H9 (cell line): ENCODE measurements around the gene DEFB131B. TPM values are rescaled to one million over a fixed set of nuclear protein-coding genes. Genes with fewer than 3 reads are reported as not detected.

ENCODE experiments used
- DNase-seq: peaks from one replicate; pipeline ENCODE4 v3.0.0-alpha.2; 2017
- H2AFZ ChIP-seq: one replicate; pipeline ENCODE4 v1.6.1; 2013; ENCODE audit warnings: mild to moderate bottlenecking, low read length, control low read depth, moderate library complexity
- H2AK5ac ChIP-seq: 2 replicates; pipeline ENCODE4 v1.6.1; 2013; ENCODE audit warnings: low read length, control low read depth, mixed read lengths; ENCODE audit not compliant: insufficient read length
- H2BK120ac ChIP-seq: one replicate; pipeline ENCODE4 v1.6.1; 2013; ENCODE audit warnings: low read depth, mild to moderate bottlenecking, low read length, control low read depth, inconsistent platforms; ENCODE audit not compliant: poor library complexity, severe bottlenecking
- H2BK12ac ChIP-seq: 2 replicates; pipeline ENCODE4 v1.6.1; 2013; ENCODE audit warnings: low read length, control low read depth, mixed read lengths, low read depth; ENCODE audit not compliant: insufficient read length
- H2BK15ac ChIP-seq: 2 replicates; pipeline ENCODE4 v1.6.1; 2013; ENCODE audit warnings: low read depth, low read length, control low read depth
- H2BK20ac ChIP-seq: one replicate; pipeline ENCODE4 v1.6.1; 2013; ENCODE audit warnings: low read depth, mild to moderate bottlenecking, low read length, control low read depth, inconsistent platforms; ENCODE audit not compliant: poor library complexity, severe bottlenecking
- H2BK5ac ChIP-seq: 2 replicates; pipeline ENCODE4 v1.6.1; 2013; ENCODE audit warnings: low read length, control low read depth, mixed read lengths; ENCODE audit not compliant: insufficient read length
- H3K14ac ChIP-seq: 2 replicates; pipeline ENCODE4 v1.6.1; 2013; ENCODE audit warnings: low read length, control low read depth; ENCODE audit not compliant: insufficient read depth
- H3K18ac ChIP-seq: 2 replicates; pipeline ENCODE4 v1.6.1; 2013; ENCODE audit warnings: low read depth, mild to moderate bottlenecking, mixed read lengths, low read length, control low read depth; ENCODE audit not compliant: insufficient read length
- H3K23ac ChIP-seq: 2 replicates; pipeline ENCODE4 v1.6.1; 2013; ENCODE audit warnings: low read length, control low read depth, mixed read lengths, low read depth; ENCODE audit not compliant: insufficient read length
- H3K23me2 ChIP-seq: 2 replicates; pipeline ENCODE4 v1.6.1; 2013; ENCODE audit warnings: low read depth, mild to moderate bottlenecking, mixed read lengths, low read length, control low read depth; ENCODE audit not compliant: insufficient read length, poor library complexity, severe bottlenecking
- H3K27ac ChIP-seq: 2 replicates; pipeline ENCODE4 v1.5.1; 2013; ENCODE audit warnings: low read length, control low read depth, mixed read lengths, low read depth; ENCODE audit not compliant: insufficient read length
- H3K27me3 ChIP-seq: 2 replicates; pipeline ENCODE4 v1.6.1; 2013; ENCODE audit warnings: low read length, control low read depth, inconsistent platforms; ENCODE audit not compliant: insufficient read depth
- H3K4ac ChIP-seq: 2 replicates; pipeline ENCODE4 v1.6.1; 2013; ENCODE audit warnings: low read depth, mild to moderate bottlenecking, control low read depth, inconsistent platforms, low read length, moderate library complexity
- H3K4me1 ChIP-seq: 2 replicates; pipeline ENCODE4 v1.6.1; 2013; ENCODE audit warnings: low read length, control low read depth, inconsistent platforms; ENCODE audit not compliant: insufficient read depth
- H3K4me2 ChIP-seq: 2 replicates; pipeline ENCODE4 v1.6.1; 2013; ENCODE audit warnings: low read length, control low read depth, mixed read lengths; ENCODE audit not compliant: insufficient read length, insufficient read depth
- H3K56ac ChIP-seq: 2 replicates; pipeline ENCODE4 v1.6.1; 2013; ENCODE audit warnings: low read depth, mild to moderate bottlenecking, mixed read lengths, low read length, control low read depth; ENCODE audit not compliant: insufficient read length
- H3K79me1 ChIP-seq: 2 replicates; pipeline ENCODE4 v1.6.1; 2013; ENCODE audit warnings: low read depth, mild to moderate bottlenecking, moderate library complexity, low read length, control low read depth, inconsistent platforms; ENCODE audit not compliant: insufficient read depth, poor library complexity, severe bottlenecking
- H3K79me2 ChIP-seq: 2 replicates; pipeline ENCODE4 v1.6.1; 2013; ENCODE audit warnings: low read length, control low read depth, inconsistent platforms; ENCODE audit not compliant: insufficient read depth
- H3K9ac ChIP-seq: 2 replicates; pipeline ENCODE4 v1.6.1; 2013; ENCODE audit warnings: low read length, control low read depth, mixed read lengths; ENCODE audit not compliant: insufficient read length; ENCODE audit errors: extremely low read depth
- H3K9me3 ChIP-seq: one replicate; pipeline ENCODE4 v1.6.1; 2013; ENCODE audit warnings: low read depth, low read length, inconsistent platforms; ENCODE audit not compliant: control insufficient read depth
- H3T11ph ChIP-seq: one replicate; pipeline ENCODE4 v1.6.1; 2013; ENCODE audit warnings: mild to moderate bottlenecking, low read length, control low read depth, inconsistent platforms
- H4K20me1 ChIP-seq: one replicate; pipeline ENCODE4 v1.6.1; 2013; ENCODE audit not compliant: control insufficient read depth, insufficient read length, insufficient read depth
- H4K5ac ChIP-seq: 2 replicates; pipeline ENCODE4 v1.6.1; 2013; ENCODE audit warnings: low read depth, mild to moderate bottlenecking, mixed read lengths, low read length, control low read depth; ENCODE audit not compliant: insufficient read length
- H4K8ac ChIP-seq: replicated peaks from 2 replicates; pipeline ENCODE4 v1.6.1; 2013; ENCODE audit warnings: low read length, control low read depth, mixed read lengths, low read depth; ENCODE audit not compliant: insufficient read length
- H4K91ac ChIP-seq: 2 replicates; pipeline ENCODE4 v1.6.1; 2013; ENCODE audit warnings: low read depth, mild to moderate bottlenecking, moderate library complexity, mixed read lengths, low read length, control low read depth; ENCODE audit not compliant: insufficient read length
- H3K27ac Mint-ChIP-seq, 3 experiments: 2 replicates in 2 of 3; 3 replicates in 1 of 3; pipeline ENCODE4 v1.8.0; 2020 to 2021; ENCODE audit warnings: mixed read lengths in 3 of 3, mild to moderate bottlenecking in 1 of 3, moderate library complexity in 1 of 3
- H3K27me3 Mint-ChIP-seq: 2 replicates; pipeline ENCODE4 v1.8.0; 2021; ENCODE audit warnings: low read depth, mild to moderate bottlenecking, moderate library complexity, mixed read lengths
- H3K36me3 Mint-ChIP-seq, 3 experiments: 2 replicates in 2 of 3; 3 replicates in 1 of 3; pipeline ENCODE4 v1.8.0; 2020 to 2021; ENCODE audit warnings: low read depth in 3 of 3, mixed read lengths in 3 of 3; ENCODE audit not compliant: insufficient read depth in 1 of 3
- H3K4me1 Mint-ChIP-seq, 2 experiments: 2 replicates each; pipeline ENCODE4 v1.8.0; 2020; ENCODE audit warnings: mixed read lengths in 2 of 2
- H3K4me3 Mint-ChIP-seq, 2 experiments: 2 replicates in 1 of 2; 3 replicates in 1 of 2; pipeline ENCODE4 v1.8.0; 2020 to 2021; ENCODE audit warnings: mild to moderate bottlenecking in 2 of 2, mixed read lengths in 2 of 2, moderate library complexity in 1 of 2
- H3K9me3 Mint-ChIP-seq, 2 experiments: 2 replicates in 1 of 2; 3 replicates in 1 of 2; pipeline ENCODE4 v1.8.0; 2020; ENCODE audit warnings: mild to moderate bottlenecking in 2 of 2, mixed read lengths in 2 of 2, moderate library complexity in 1 of 2
- WGBS: extraction: QIAGEN DNeasy Blood & Tissue Kit; methylation state at CpG from one replicate; pipeline ENCODE4 v1.1.7; 2013; ENCODE audit warnings: missing lambda C conversion rate, low lambda C conversion rate, mixed read lengths; ENCODE audit not compliant: insufficient read length; ENCODE audit errors: extremely low coverage; 5-methylcytosine and 5-hydroxymethylcytosine counted together
- total RNA-seq: library from RNA; stranded (reverse); gene quantifications from 2 replicates; pipeline ENCODE4 v1.2.1, GENCODE V29; 2021
- TF ChIP-seq, protein P1 (sequence below): fragments of 200-600 bp; sonication (generic); conservative IDR thresholded peaks from 3 replicates; pipeline ENCODE4 v1.8.0; 2021; ENCODE audit warnings: antibody characterized with exemption, mild to moderate bottlenecking

The DEFB131B gene
- total RNA-seq, 1 experiment from 2014 or later = not detected

DNA sequence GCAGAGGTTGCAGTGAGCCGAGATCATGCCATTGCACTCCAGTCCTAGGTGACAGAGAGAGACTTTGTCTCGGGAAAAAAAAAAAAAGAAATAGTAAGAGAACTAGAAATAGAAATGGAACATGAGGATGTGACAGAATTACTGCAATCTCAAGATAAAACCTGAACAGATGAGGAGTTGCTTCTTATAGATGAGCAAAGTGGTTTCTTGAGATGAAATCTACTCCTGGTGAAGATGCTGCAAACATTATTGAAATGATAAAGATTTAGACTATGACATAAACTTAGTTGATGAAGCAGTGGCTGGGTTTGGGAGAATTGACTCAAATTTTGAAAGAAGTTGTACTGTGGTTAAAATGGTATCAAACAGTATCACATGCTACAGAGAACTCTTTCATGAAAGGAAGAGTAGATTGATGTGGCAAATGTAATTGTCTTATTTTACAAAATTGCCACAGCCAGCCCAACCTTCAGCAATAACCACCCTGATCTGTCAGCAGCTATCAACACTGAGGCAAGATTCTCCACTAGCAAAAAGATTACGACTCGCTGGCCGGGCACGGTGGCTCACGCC lies 36.5 kb downstream of the DEFB131B start:
- no peak overlapping the region for H3K18ac ChIP-seq
- H2BK20ac ChIP-seq = no peak overlapping the region
- H3K23me2 ChIP-seq = no peaks in the 10 kb centered on the region
- H4K20me1 ChIP-seq = no peaks in the 10 kb centered on the region
- no peak overlapping the region for H3K14ac ChIP-seq
- no peak overlapping the region for H4K8ac ChIP-seq
- H2AFZ ChIP-seq = no peak overlapping the region
- H3K9me3 Mint-ChIP-seq = no peaks in the 10 kb centered on the region
- H3K4me2 ChIP-seq = no peak overlapping the region
- H3K9ac ChIP-seq = no peak overlapping the region
- H2BK12ac ChIP-seq = no peak overlapping the region
- TF ChIP-seq, protein P1, sequence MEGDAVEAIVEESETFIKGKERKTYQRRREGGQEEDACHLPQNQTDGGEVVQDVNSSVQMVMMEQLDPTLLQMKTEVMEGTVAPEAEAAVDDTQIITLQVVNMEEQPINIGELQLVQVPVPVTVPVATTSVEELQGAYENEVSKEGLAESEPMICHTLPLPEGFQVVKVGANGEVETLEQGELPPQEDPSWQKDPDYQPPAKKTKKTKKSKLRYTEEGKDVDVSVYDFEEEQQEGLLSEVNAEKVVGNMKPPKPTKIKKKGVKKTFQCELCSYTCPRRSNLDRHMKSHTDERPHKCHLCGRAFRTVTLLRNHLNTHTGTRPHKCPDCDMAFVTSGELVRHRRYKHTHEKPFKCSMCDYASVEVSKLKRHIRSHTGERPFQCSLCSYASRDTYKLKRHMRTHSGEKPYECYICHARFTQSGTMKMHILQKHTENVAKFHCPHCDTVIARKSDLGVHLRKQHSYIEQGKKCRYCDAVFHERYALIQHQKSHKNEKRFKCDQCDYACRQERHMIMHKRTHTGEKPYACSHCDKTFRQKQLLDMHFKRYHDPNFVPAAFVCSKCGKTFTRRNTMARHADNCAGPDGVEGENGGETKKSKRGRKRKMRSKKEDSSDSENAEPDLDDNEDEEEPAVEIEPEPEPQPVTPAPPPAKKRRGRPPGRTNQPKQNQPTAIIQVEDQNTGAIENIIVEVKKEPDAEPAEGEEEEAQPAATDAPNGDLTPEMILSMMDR = no peak
- no peaks in the 10 kb centered on the region for H3K27me3 Mint-ChIP-seq
- no peak overlapping the region for H3T11ph ChIP-seq
- no peaks in the 10 kb centered on the region for H3K27me3 ChIP-seq
- H3K9me3 ChIP-seq = no peaks in the 10 kb centered on the region
- H2BK120ac ChIP-seq = no peak overlapping the region
- no peak overlapping the region for H4K5ac ChIP-seq
- no peak for DNase-seq
- no peak overlapping the region for H3K23ac ChIP-seq
- H3K4ac ChIP-seq = no peak overlapping the region
- no peaks in the 10 kb centered on the region for H3K79me1 ChIP-seq
- no CpG with 5 or more reads among the region's 7 CpGs for WGBS
- no peak overlapping the region for H4K91ac ChIP-seq
- no peak overlapping the region for H2AK5ac ChIP-seq
- no peak overlapping the region for H2BK5ac ChIP-seq
- no peak overlapping the region for H3K27ac ChIP-seq
- H2BK15ac ChIP-seq = no peak overlapping the region
- peaks cover 12 to 66% (median 61%) of the 10 kb centered on the region in 3 experiments; a peak in 6 of 7 replicates for H3K36me3 Mint-ChIP-seq
- peaks cover 0 to 6% of the 10 kb centered on the region in 2 experiments; a peak in 1 of 4 replicates for H3K4me1 Mint-ChIP-seq
- H3K27ac Mint-ChIP-seq = no peak overlapping the region
- no peaks in the 10 kb centered on the region for H3K79me2 ChIP-seq
- no peaks in the 10 kb centered on the region for H3K4me1 ChIP-seq
- no peak overlapping the region for H3K4me3 Mint-ChIP-seq
- H3K56ac ChIP-seq = no peak overlapping the region
